Uterus (tissue), 4 donors: ENCODE data around the gene ELOB. TPM values are rescaled to one million over a fixed set of nuclear protein-coding genes. Genes with fewer than 3 reads are reported as not detected.

Experiments
- DNase-seq, 2 donors: peaks; one replicate each; pipeline ENCODE4 v3.0.0-alpha.2; 2019 to 2020
- H3K27ac ChIP-seq, 2 donors: fragments of 200-600 bp; sonication (generic); 1 replicate in 1 of 2; 2 replicates in 1 of 2; pipeline ENCODE4 v1.5.1; 2016 to 2018
- H3K27me3 ChIP-seq, 2 donors: fragments of 200-600 bp; sonication (generic); one replicate each; pipeline ENCODE4 v1.5.1; 2018 to 2019; ENCODE audit warnings: control low read depth in 1 of 2
- H3K36me3 ChIP-seq, 2 donors: fragments of 200-600 bp; sonication (generic); one replicate each; pipeline ENCODE4 v1.5.1; 2019; ENCODE audit warnings: control low read depth in 1 of 2
- H3K4me1 ChIP-seq, 2 donors: fragments of 200-600 bp; sonication (generic); one replicate each; pipeline ENCODE4 v1.5.1; 2018 to 2019; ENCODE audit warnings: control low read depth in 1 of 2
- H3K4me3 ChIP-seq, 2 donors: fragments of 200-600 bp; sonication (generic); 1 replicate in 1 of 2; 2 replicates in 1 of 2; pipeline ENCODE4 v1.5.1; 2018 to 2019; ENCODE audit warnings: mild to moderate bottlenecking in 1 of 2
- H3K9me3 ChIP-seq, 2 donors: fragments of 200-600 bp; sonication (generic); one replicate each; pipeline ENCODE4 v1.5.1; 2019; ENCODE audit warnings: control low read depth in 1 of 2
- POLR2A ChIP-seq, 2 donors: fragments of 450-650 bp; IDR thresholded peaks; one replicate each; pipeline ENCODE4 v1.6.1; 2016; ENCODE audit warnings: antibody characterized with exemption in 2 of 2, mild to moderate bottlenecking in 1 of 2, moderate library complexity in 1 of 2
- intact Hi-C: fragments of 100-400 bp; cut with DNase I; formaldehyde crosslinking; loops from one replicate; pipeline ENCODE4 v1.15.1; 2023; ENCODE audit warnings: low total_unique reads
- total RNA-seq, 4 donors: library from RNA; depleted of rRNA in 3 of 4; stranded (reverse); fragments of >200 nt in 3 of 4; gene quantifications; one replicate each; pipeline versions ENCODE4 v1.1.0 to v1.2.4, GENCODE V29; 2014 to 2023
- TF ChIP-seq, protein P1 (sequence below), 4 experiments: fragments of 200-600 bp in 2 of 4; fragments of 450-650 bp in 2 of 4; sonication (generic) in 2 of 4; IDR thresholded peaks; one replicate each; pipeline ENCODE4 v1.5.1; 2016 to 2019; ENCODE audit warnings: antibody characterized with exemption in 4 of 4, mild to moderate bottlenecking in 2 of 4, moderate library complexity in 1 of 4
- donor health status: DM: yes; HTN: yes; CAD: no.

ELOB gene
- total RNA-seq, 4 donors from 2014 or later = 88.4 to 524 (median 219) TPM

DNA sequence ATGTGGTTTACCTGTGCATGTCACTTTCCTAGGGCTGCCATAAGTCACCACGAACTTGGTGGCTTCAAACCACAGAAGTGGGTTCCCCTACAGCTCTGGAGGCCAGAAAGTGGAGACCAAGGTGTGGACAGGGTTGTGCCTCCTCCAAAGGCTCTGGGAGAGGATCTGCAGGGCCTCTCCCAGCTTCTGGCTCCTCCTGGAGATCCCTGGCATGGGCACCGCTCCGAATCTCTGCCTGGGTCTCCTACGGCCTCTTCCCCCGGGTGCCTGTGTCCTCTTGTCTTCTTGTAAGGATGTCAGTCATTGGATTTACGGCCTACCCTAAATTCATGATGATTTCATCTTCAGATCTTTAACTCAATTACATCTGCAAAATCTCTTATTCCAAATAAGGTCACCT, 27.1 kb downstream of the ELOB start:
- H3K36me3 ChIP-seq = no peaks in the 10 kb centered on the region
- TF ChIP-seq, protein P1, sequence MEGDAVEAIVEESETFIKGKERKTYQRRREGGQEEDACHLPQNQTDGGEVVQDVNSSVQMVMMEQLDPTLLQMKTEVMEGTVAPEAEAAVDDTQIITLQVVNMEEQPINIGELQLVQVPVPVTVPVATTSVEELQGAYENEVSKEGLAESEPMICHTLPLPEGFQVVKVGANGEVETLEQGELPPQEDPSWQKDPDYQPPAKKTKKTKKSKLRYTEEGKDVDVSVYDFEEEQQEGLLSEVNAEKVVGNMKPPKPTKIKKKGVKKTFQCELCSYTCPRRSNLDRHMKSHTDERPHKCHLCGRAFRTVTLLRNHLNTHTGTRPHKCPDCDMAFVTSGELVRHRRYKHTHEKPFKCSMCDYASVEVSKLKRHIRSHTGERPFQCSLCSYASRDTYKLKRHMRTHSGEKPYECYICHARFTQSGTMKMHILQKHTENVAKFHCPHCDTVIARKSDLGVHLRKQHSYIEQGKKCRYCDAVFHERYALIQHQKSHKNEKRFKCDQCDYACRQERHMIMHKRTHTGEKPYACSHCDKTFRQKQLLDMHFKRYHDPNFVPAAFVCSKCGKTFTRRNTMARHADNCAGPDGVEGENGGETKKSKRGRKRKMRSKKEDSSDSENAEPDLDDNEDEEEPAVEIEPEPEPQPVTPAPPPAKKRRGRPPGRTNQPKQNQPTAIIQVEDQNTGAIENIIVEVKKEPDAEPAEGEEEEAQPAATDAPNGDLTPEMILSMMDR (IDR thresholded peaks at IDR 0.05) = no peak
- TF ChIP-seq POLR2A (IDR thresholded peaks at IDR 0.05) = no peak
- H3K9me3 ChIP-seq = no peaks in the 10 kb centered on the region
- no peak for DNase-seq
- no peaks in the 10 kb centered on the region for H3K27me3 ChIP-seq
- H3K4me1 ChIP-seq = peaks cover 7 to 10% of the 10 kb centered on the region in 2 donors
- no peak overlapping the region for H3K27ac ChIP-seq
- intact Hi-C loops = no loop called here
- no peak overlapping the region for H3K4me3 ChIP-seq

DNA sequence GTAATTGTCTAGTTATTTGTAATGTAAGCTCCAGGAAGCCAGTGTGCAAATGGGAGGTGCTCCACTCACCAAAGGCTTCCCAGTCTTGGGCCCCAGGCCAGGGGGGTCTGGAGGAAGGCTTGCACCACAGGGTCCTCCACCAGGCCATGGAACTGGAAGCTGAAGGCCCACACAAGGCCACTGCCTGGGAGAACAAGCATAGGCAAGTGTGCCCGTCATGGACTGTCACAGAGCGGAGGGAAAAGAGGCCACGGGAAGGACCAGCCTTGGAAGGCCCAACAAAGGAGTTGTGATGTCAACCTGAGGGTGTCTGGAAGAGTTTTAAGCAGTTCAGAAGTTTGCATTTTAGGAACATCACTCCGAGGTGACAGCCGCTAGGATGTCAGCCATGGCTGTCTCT, 27.6 kb downstream of the ELOB start:
- Histone ChIP-seq H3K36me3 (no peaks in the 10 kb centered on the region), H3K27me3 (no peaks in the 10 kb centered on the region), H3K4me1 (peaks cover 2 to 5% of the 10 kb centered on the region in 2 donors), H3K4me3 (no peak overlapping the region), H3K27ac (no peak overlapping the region), H3K9me3 (no peaks in the 10 kb centered on the region)
- DNase-seq = no peak
- intact Hi-C loops = no loop called here
- TF ChIP-seq POLR2A (IDR thresholded peaks at IDR 0.05) = no peak
- TF ChIP-seq, protein P1 (IDR thresholded peaks at IDR 0.05) = no peak

DNA sequence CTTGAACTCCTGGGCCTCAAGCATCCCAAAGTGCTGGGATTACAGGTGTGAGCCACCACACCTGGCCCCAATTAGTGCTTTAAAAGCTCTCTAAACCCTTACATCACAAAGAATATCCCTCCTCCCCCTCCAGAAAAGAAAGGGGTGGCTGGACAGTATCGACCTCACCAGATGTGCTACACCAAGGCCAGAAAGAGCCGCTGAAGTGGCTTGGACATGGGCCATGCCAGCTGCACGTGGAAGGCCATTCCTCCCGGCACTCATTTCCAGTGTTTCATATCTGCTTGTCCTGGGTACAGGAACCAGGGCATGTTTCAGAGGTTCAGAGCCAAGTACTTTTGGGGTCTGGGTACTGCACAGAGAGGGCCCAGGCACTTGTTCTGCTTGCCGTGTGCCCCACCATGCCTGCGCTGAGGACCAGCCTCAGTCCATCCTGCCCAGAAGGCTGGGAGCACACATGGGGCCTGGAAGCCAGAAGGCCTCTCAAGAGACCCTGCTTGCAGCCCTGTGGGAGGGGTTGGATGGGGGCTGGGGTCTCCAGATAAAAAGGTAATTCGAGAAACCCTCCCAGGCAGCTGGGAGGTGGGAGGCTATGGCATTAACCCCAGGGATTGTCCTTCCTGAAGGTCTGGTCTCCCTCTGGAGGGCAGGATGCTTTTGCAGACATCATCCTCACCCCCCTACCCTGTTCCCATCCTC, 28.2 kb downstream of the ELOB start:
- intact Hi-C loops = no loop called here
- H3K27me3 ChIP-seq = no peaks in the 10 kb centered on the region
- no peaks in the 10 kb centered on the region for H3K36me3 ChIP-seq
- no peak overlapping the region for H3K4me3 ChIP-seq
- DNase-seq = no peak
- no peaks in the 10 kb centered on the region for H3K4me1 ChIP-seq
- TF ChIP-seq, protein P1 (IDR thresholded peaks at IDR 0.05) = no peak
- TF ChIP-seq POLR2A (IDR thresholded peaks at IDR 0.05) = no peak
- no peaks in the 10 kb centered on the region for H3K9me3 ChIP-seq
- no peak overlapping the region for H3K27ac ChIP-seq

DNA sequence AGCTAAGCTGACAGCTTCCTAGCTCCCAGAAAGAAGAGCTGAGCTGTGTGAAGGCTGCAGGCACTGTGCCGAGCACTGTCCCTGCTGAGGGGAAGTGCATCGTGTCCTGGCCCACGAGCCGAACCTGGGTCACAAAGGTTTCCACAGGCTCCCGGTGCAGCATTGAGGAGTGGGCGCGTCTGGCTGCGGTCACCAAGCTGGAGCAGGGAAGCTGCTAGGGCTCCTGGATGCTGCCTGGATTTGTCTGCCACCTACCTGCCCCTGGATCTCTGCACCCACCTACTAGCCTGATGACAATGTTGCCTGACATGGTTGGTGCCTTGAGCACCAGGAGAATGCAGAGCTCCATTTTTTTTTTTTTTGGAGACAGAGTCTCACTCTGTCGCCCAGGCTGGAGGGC, 31.1 kb downstream of the ELOB start:
- no peak for DNase-seq
- Histone ChIP-seq H3K36me3 (no peaks in the 10 kb centered on the region), H3K27ac (no peak overlapping the region), H3K4me1 (no peaks in the 10 kb centered on the region), H3K27me3 (no peaks in the 10 kb centered on the region), H3K9me3 (no peaks in the 10 kb centered on the region), H3K4me3 (no peak overlapping the region)
- intact Hi-C loops = no loop called here
- TF ChIP-seq POLR2A (IDR thresholded peaks at IDR 0.05) = no peak
- TF ChIP-seq, protein P1 (IDR thresholded peaks at IDR 0.05) = no peak

DNA sequence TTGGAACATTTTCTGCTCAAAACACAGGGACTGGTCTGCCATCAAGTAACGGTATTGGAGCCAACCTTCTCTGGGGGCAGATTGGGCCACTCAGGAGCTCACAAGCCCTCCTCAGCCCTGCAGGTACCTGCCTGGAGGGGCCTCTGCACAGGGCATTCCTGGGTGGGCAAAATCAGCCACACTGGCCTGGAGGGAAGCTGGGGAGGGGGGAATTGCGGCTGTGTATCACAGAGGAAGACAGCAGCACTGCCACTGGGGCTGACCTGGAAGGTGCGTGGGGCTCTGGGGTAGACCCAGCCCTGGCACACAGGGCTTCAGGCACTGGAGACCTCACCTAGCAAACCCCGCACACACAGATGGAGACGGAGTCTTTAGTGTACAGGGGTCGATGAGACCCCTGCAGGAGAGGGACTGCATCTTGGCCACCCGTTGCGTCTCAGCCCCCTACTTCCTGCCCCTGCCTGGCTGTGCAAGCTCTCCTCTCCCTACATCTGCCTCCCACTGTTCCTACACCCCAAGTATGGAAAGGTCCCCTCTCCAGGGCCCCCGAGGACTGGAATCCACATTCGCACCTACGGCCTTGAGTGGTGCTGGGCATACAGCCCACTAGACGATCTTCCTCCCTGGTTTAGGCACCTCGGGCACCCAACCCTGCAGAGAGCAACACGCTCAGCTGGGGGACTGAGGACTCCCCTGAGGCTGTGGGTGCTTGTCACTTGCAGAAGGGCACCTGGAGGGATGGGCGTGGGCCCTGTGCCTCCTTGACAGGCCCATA, 31.8 kb downstream of the ELOB start:
- Histone ChIP-seq H3K36me3 (no peaks in the 10 kb centered on the region), H3K9me3 (no peaks in the 10 kb centered on the region), H3K4me1 (no peaks in the 10 kb centered on the region), H3K27me3 (no peaks in the 10 kb centered on the region), H3K27ac (no peak overlapping the region), H3K4me3 (no peak overlapping the region)
- TF ChIP-seq POLR2A (IDR thresholded peaks at IDR 0.05) = no peak
- TF ChIP-seq, protein P1 (IDR thresholded peaks at IDR 0.05) = no peak
- no peak for DNase-seq
- intact Hi-C loops = no loop called here
